GM21390 (cell line): Measurements from ENCODE around the gene SYNPR.

Experiments used
- ATAC-seq: cut with Tn5 transposase; IDR thresholded peaks from one replicate; pipeline ENCODE4 v1.9.1; 2021; ENCODE audit not compliant: unreplicated experiment

The SYNPR gene

GRCh38 chr3:63303238-63303637, 25.1 kb downstream of the SYNPR start:
- ATAC-seq = no peak

GRCh38 chr3:63304421-63304820, 26.3 kb downstream of the SYNPR start:
- no peak for ATAC-seq

GRCh38 chr3:63308072-63308471, 30.0 kb downstream of the SYNPR start:
- ATAC-seq = no peak

GRCh38 chr3:63309768-63310167, 31.7 kb downstream of the SYNPR start:
- no peak for ATAC-seq

GRCh38 chr3:63323766-63324165, 45.7 kb downstream of the SYNPR start:
- ATAC-seq = no peak

DNA sequence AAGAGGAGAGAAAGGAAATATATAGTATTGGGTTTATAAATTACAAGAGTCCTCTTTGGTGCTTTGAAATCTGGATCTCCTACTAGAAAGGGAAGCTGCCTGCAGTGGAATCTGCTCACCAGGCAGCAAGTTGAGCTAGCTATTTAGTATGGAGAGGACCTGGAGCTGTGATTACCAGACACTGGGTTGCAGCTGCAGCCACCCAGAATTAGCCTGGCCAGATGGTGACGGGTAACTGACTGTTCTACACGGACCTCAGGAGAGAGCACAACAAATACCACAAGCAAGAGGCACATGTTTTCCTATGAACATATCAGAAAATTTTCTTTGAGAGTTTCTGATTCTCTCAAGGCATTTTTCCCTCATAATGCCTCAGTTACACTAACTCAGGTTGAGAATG, 46.5 kb downstream of the SYNPR start:
- ATAC-seq = no peak

DNA sequence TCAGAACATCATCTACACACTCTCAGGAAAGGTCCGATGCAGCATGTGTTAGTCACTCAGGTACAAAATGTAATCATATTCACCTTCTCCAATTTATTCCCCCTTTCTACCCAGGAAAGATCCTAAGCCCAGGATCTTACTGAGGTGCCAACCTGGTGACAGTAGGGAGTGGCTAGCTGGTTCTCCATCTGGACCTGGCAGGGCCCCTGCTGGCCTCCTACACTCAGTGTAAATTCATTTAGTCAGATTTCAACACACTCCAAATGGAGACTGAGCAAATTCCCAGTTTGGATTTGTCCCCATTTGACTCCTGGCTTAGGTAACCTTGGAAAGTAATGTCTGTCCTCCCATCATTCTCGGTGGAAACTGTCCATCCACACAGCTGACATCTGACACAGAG, 47.3 kb downstream of the SYNPR start:
- ATAC-seq = no peak

DNA sequence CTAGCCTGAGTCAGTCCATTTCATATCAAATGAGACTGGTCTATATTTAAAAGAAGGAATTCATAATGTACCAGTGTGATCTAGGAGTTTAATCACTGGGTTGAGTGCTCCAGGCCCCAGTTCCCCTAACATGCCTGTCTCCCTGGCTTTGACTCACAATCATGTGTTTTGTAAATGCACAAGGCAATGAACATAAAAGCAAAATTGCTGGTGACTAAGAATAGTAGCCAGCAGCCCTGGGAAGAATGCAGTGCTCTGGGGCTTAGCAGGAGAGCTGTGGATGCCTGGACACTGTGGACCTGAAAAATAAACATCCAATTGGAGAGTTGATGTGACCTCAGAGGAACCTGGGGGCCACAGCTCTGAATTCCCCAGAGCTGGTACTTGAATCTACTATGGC, 50.3 kb downstream of the SYNPR start:
- ATAC-seq = no peak

DNA sequence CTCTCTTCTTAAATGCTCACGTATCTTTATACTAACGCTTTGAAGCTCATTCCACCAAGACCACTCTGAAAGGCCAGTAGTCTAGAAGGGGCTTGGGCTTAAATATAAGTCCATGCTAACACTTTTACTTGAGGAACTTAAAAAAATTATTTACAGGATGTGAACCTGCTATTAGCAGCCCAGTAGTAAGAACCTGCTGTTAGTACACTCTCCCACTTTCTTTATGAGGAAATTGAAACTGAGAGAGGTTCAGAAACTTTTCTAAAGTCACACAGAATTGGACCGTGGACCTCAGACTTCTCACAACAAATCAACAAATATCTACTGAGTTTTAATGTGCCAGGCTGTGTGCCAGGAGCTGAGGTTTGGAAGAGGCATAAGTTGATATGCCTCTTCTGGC, 53.4 kb downstream of the SYNPR start:
- ATAC-seq = no peak

DNA sequence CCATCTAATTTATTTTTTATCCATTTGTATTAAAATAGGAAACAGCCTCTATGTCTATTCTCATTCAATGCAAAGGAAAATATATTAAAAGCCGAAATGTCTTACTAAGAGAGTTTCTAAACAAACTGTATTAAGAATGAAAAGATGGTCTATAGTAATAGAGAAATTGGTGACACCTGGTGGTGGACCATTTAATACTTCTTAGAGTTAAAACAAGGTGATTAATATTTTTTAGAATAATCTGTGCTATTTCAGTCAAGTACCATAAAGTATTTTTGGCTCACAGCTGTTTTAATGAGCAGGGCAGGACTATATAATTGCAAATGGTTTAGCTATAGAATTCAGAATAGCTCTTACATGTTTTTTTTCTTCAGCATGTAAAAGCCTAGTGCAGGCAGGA, 55.7 kb downstream of the SYNPR start:
- no peak for ATAC-seq

GRCh38 chr3:63338351-63338750, 60.2 kb downstream of the SYNPR start:
- ATAC-seq = no peak

DNA sequence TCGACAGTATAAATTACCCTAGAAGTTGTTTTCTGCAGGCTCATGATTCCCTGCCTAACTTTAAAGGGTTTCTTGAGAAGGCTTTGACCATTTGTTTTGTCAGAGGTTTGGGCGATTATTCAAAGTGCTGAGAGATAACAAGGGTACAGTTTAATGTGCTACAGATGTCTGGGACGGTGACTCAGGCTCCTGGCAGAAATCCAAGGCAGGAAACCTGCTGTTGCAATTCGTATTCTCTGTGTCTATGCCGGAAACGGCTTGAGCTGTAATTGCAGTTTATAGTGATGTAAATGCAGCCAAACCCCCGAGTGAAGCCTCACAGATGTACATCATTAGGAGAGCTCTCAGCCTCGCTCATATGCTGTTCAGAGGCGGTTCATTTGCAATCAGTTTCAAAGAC, 65.6 kb downstream of the SYNPR start:
- ATAC-seq = peak; percentile 66

GRCh38 chr3:63344661-63345060, 66.6 kb downstream of the SYNPR start:
- no peak for ATAC-seq

DNA sequence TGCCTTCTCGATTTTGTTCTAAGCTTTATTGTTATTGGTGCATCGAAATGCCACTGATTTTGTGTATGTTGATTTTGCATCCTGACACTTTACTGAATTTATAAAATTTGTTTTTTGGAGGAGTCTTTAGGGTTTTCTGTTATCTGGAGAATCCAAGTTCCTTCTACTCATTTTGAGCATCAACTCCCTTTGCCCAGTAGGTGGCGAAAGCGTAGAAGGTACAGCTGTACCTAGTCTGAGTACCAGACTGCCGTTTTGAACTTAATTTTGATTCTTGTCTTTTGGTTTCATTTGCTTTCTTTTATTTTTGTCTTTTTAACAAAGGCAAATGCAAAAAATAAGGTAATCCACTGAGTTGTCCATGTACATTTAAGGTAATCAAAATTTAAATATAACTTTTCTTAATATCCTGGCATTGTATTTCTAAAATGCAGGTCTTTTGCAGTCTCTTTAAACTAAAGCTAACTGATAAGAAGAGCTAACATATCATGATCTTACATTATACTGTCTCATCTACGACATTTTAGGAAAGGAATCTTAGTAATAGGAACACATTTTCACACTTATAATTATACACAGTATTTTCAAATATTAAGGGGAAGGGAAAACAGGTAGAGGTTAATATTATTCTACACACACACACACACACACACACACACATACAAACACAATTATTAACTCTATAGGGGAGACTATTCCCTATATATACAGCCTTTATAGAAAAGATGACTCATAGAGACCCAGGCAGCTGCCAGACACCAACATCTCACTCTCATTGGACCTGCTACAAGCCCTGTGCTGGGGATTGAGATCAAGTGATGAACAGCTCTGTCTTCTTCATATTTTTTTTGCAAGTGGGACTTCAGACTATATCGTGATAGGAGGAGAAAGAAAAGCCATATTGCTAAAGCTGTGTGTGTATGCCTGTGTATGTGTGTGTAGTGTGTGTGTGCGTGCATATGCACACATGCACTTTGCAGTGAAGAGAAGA, 71.8 kb downstream of the SYNPR start:
- ATAC-seq = peak; percentile 76

GRCh38 chr3:63351159-63352007, 73.3 kb downstream of the SYNPR start:
- peak; percentile 77 for ATAC-seq

DNA sequence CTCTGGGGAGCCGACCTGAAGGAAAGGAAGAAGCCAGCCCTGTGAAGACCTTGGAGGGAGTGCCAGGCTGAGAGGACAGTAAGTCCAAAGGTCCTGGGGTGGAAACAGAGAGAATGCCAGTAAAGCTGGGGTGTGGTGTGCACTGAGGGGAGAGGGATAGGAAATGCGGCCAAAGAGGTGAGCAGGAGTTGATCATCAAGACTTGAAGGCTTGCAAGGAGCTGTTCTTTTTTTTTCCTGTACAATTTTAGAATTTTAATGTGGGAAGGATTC, 73.8 kb downstream of the SYNPR start:
- ATAC-seq = no peak

- ATAC-seq = no peak
Observed at GRCh38 chr3:63353383-63353782, 75.3 kb downstream of the SYNPR start.

DNA sequence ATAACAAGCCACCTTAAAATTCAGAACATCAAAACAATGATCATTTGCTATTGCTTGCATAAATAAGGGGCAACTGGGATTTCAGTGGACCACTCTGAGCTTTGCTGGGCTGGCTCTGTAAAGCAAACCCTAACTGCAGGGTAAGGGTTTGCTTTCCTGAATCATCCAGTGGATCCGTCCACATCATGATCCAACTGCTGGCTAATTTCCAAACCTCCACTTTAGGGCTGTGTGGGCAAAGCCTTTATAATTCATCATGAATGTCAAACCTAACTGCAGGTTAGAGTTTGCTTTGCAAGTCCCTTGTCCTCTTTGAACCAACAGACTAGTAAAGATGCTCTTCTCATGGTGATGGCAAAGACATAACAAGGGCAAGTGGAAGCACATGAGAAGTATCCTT, 76.1 kb downstream of the SYNPR start:
- ATAC-seq = no peak

- no peak for ATAC-seq
Observed at GRCh38 chr3:63355809-63356208, 77.7 kb downstream of the SYNPR start.

- no peak for ATAC-seq
Observed at GRCh38 chr3:63364495-63364894, 86.4 kb downstream of the SYNPR start.

DNA sequence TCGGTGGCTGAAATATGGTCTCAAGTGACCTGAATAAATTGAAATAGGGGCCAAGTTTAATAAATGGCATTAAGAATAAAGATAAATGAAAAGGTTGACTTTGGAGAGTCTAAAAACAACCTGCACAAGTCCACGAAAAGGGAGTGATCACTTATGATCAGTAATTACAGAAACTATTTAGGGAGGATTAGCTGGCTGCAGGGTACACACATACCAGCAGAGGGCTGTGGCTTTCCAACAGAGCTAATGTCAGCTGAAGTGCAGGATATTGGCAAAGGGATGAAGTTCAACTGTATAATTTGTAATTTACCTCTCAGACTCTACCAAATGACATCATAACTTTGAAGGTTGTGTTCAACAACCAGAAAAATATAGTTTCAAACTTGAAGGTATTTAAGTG, 86.8 kb downstream of the SYNPR start:
- ATAC-seq = no peak

DNA sequence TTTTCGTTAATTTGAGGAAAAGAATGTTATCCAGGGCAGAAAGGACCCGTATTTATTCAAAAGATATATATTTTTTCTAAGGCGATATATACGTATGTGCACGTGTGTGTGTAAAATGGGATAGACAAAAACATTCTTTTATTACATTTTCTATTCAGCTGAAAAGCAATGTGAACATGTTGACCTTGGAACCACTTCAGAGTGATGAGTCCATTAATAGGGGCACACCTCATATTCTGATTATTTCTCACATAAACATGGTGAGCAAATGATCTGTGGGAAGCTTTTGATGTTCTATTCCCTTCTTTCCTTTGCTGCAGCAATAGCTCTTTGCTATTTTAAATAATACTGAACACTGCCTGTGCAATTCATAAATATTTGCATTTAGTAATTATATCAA, 87.6 kb downstream of the SYNPR start:
- ATAC-seq = no peak
